Measurements from ENCODE around the gene USP2. TPM values are rescaled to one million over a fixed set of nuclear protein-coding genes. Genes with fewer than 3 reads are reported as not detected.

USP2 gene
- polyA plus RNA-seq, 3 donors, result 0.36 TPM; not detected in 2

DNA sequence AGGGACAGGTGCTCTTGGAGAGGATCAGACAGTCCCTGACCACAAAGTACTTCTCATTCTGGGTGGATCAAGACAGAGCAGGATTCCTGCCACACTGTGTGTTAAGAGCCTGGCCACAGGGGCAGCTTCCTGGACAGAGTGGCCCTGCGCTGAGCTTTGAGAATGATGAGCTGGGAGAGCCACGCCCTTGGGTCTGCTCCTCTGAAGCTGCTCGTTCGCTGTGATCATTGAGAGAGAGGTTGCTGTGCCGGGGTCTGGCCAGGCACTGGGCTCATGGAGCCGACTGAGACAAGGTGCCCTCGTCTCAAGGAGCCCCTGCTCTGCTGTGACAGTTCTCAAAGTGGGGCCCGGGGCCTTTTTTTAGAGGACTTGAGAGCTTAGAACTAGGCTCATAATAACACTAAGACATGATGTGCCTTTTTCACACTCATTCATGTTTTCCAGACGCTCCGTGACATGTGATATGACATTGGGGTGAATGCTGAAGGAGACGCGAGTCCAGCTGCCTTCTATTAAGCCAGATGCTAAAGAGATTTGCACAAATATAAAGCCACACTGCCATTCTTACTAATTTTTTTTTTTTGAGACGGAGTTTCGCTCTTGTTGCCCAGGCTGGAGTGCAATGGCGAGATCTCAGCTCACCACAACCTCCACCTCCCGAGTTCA, 33.4 kb downstream of the USP2 start:
- no peak for DNase-seq
- no peak overlapping the region for H3K4me3 ChIP-seq (replicated peaks in 1 of 3; ENCODE audit: low read depth in 2 of 3, low read length in 3 of 3)
- TF ChIP-seq, protein P1, sequence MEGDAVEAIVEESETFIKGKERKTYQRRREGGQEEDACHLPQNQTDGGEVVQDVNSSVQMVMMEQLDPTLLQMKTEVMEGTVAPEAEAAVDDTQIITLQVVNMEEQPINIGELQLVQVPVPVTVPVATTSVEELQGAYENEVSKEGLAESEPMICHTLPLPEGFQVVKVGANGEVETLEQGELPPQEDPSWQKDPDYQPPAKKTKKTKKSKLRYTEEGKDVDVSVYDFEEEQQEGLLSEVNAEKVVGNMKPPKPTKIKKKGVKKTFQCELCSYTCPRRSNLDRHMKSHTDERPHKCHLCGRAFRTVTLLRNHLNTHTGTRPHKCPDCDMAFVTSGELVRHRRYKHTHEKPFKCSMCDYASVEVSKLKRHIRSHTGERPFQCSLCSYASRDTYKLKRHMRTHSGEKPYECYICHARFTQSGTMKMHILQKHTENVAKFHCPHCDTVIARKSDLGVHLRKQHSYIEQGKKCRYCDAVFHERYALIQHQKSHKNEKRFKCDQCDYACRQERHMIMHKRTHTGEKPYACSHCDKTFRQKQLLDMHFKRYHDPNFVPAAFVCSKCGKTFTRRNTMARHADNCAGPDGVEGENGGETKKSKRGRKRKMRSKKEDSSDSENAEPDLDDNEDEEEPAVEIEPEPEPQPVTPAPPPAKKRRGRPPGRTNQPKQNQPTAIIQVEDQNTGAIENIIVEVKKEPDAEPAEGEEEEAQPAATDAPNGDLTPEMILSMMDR (IDR thresholded peaks at IDR 0.05), result no peak
- Mint-ChIP-seq H3K4me3 (no peak overlapping the region), H3K9me3 (no peaks in the 10 kb centered on the region), H3K4me1 (no peaks in the 10 kb centered on the region), H3K36me3 (no peaks in the 10 kb centered on the region), H3K27me3 (ENCODE audit: low read depth in 3 of 3) (peaks cover 27 to 44% (median 36%) of the 10 kb centered on the region in 3 donors), H3K27ac (no peak overlapping the region)
- 76% methylated on average over 6 of the region's 16 CpGs for WGBS (ENCODE audit: insufficient coverage)
- intact Hi-C loops (cut with micrococcal nuclease), result no loop called here
- no peaks in the 10 kb centered on the region for H3K9me3 ChIP-seq (replicated peaks in 1 of 2; ENCODE audit: control insufficient read depth in 1 of 2, insufficient read depth in 1 of 2, low read length in 2 of 2)
- H3K79me2 ChIP-seq (ENCODE audit: insufficient read depth, low read length), result no peaks in the 10 kb centered on the region
- H3K36me3 ChIP-seq (replicated peaks in 1 of 2; ENCODE audit: control insufficient read depth in 1 of 2, insufficient read depth in 2 of 2, low read length in 2 of 2), result no peaks in the 10 kb centered on the region
- no peaks in the 10 kb centered on the region for H3K4me1 ChIP-seq (ENCODE audit: control insufficient read depth in 1 of 2, insufficient read depth in 2 of 2, low read length in 2 of 2)
- H4K20me1 ChIP-seq (ENCODE audit: insufficient read depth, low read length), result no peaks in the 10 kb centered on the region
- no peak overlapping the region for H2AFZ ChIP-seq (ENCODE audit: insufficient read depth, low read depth, low read length, poor library complexity, severe bottlenecking)
- no peak overlapping the region for H3K4me2 ChIP-seq (replicated peaks; ENCODE audit: extremely low read depth, low read length, poor library complexity, severe bottlenecking)
- no peak overlapping the region for H3K9ac ChIP-seq (ENCODE audit: insufficient read depth, low read length, poor library complexity, severe bottlenecking)
- no peak overlapping the region for H3K27ac ChIP-seq (ENCODE audit: low read depth in 1 of 2, low read length in 2 of 2)
- peaks cover 0 to 14% of the 10 kb centered on the region in 2 donors for H3K27me3 ChIP-seq (ENCODE audit: control insufficient read depth in 2 of 2, insufficient read depth in 2 of 2, low read length in 2 of 2)

DNA sequence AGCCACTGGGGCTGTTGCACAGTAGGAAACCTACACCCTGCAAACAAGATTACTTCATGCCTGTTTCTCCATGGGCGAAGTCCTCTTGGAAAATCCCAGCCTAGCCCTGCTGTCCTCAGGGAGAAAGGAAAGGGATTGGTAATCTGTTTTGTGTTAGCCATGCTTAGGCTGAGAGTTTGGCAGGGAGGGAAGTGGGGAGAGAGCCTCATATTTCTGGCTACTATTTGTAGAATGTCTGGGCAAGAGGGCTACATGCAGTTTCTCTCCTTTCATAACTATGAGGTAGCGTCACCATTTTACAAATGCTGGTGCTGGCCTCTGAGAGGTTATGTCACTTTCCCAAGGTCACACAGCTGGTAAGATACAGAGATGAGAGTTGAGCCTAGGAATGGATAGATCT, 34.2 kb downstream of the USP2 start:
- H3K4me1 ChIP-seq (ENCODE audit: control insufficient read depth in 1 of 2, insufficient read depth in 2 of 2, low read length in 2 of 2), result no peaks in the 10 kb centered on the region
- H3K4me2 ChIP-seq (replicated peaks; ENCODE audit: extremely low read depth, low read length, poor library complexity, severe bottlenecking), result no peak overlapping the region
- no peak overlapping the region for H3K9ac ChIP-seq (ENCODE audit: insufficient read depth, low read length, poor library complexity, severe bottlenecking)
- DNase-seq, result no peak
- H2AFZ ChIP-seq (ENCODE audit: insufficient read depth, low read depth, low read length, poor library complexity, severe bottlenecking), result no peak overlapping the region
- H3K27ac ChIP-seq (ENCODE audit: low read depth in 1 of 2, low read length in 2 of 2), result no peak overlapping the region
- Mint-ChIP-seq H3K4me3 (no peak overlapping the region), H3K27me3 (ENCODE audit: low read depth in 3 of 3) (peaks cover 28 to 48% (median 45%) of the 10 kb centered on the region in 3 donors), H3K4me1 (no peaks in the 10 kb centered on the region), H3K36me3 (no peaks in the 10 kb centered on the region), H3K27ac (no peak overlapping the region), H3K9me3 (no peaks in the 10 kb centered on the region)
- H3K9me3 ChIP-seq (replicated peaks in 1 of 2; ENCODE audit: control insufficient read depth in 1 of 2, insufficient read depth in 1 of 2, low read length in 2 of 2), result no peaks in the 10 kb centered on the region
- H3K27me3 ChIP-seq (ENCODE audit: control insufficient read depth in 2 of 2, insufficient read depth in 2 of 2, low read length in 2 of 2), result peaks cover 0 to 18% of the 10 kb centered on the region in 2 donors
- no CpG with 5 or more reads among the region's 2 CpGs for WGBS (ENCODE audit: insufficient coverage)
- intact Hi-C loops (cut with micrococcal nuclease), result no loop called here
- no peaks in the 10 kb centered on the region for H3K36me3 ChIP-seq (replicated peaks in 1 of 2; ENCODE audit: control insufficient read depth in 1 of 2, insufficient read depth in 2 of 2, low read length in 2 of 2)
- TF ChIP-seq, protein P1 (IDR thresholded peaks at IDR 0.05), result no peak
- no peaks in the 10 kb centered on the region for H4K20me1 ChIP-seq (ENCODE audit: insufficient read depth, low read length)
- no peak overlapping the region for H3K4me3 ChIP-seq (replicated peaks in 1 of 3; ENCODE audit: low read depth in 2 of 3, low read length in 3 of 3)
- H3K79me2 ChIP-seq (ENCODE audit: insufficient read depth, low read length), result no peaks in the 10 kb centered on the region

Measured in CD14-positive monocyte (primary cell).